DOHH2 (cell line): ENCODE results near the gene PLIN5.

Experiments
- CTCF ChIP-seq: fragments of 200-600 bp; sonication (generic); IDR thresholded peaks from one replicate; pipeline ENCODE4 v1.5.1; 2014; ENCODE audit warnings: antibody characterized with exemption, mild to moderate bottlenecking, low read depth, low read length; ENCODE audit not compliant: poor library complexity, severe bottlenecking
- EZH2phosphoT487 ChIP-seq: fragments of 200-600 bp; sonication (generic); IDR thresholded peaks from 2 replicates; pipeline ENCODE4 v1.6.1; 2017; ENCODE audit warnings: borderline replicate concordance, mild to moderate bottlenecking, antibody characterized with exemption, low read length, moderate library complexity, mixed read lengths

DNA sequence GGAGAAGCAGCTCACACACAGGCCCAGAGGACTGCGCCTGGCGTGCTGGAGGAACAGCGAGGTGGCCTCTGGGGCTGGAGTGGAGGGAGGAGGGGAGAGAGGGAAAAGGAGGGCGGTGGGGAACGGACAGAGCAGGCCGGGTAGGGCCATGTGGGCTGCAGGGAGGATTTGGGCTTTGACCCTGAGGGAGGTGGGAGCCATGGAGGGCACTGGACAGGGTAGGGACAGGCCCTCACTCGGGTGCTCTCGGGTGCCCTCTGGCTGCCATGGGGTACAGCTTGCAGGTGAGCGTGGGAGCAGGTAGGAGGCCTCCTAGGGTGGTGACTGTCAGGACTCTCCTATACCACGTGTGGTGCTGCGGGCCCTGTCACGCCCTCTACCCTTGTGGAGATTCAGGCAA lies 39.6 kb downstream of the PLIN5 start:
- TF ChIP-seq CTCF (peak; percentile 58), EZH2phosphoT487 (no peak)
